Measurements from ENCODE around the gene PROB1. TPM values are rescaled to one million over a fixed set of nuclear protein-coding genes. Genes with fewer than 3 reads are reported as not detected.

The PROB1 gene
- total RNA-seq, 4 donors from 2014 or later: 0.18 to 0.94 (median 0.84) TPM

GRCh38 chr5:139341689-139342422, 53.0 kb downstream of the PROB1 start, which contains the start of gene PAIP2:
Gene PAIP2, plus strand, starts transcription at chr5:139341854. Its CDS starts 21,931 bp downstream, at chr5:139363785.
- H3K4me1 ChIP-seq: peaks cover 0 to 27% (median 10%) of the 10 kb centered on the region in 4 donors
- H3K36me3 ChIP-seq: no peaks in the 10 kb centered on the region
- H3K27me3 ChIP-seq: no peaks in the 10 kb centered on the region
- H3K9me3 ChIP-seq: no peaks in the 10 kb centered on the region
- H3K4me3 ChIP-seq: peak within 1 kb of the TSS; percentile 66 to 89 (median 82)
- TF ChIP-seq POLR2A (IDR thresholded peaks at IDR 0.05) (peak; percentile 86 to 93), CTCF (IDR thresholded peaks at IDR 0.05) (peak; percentile 42 to 92 (median 83))
- H3K27ac ChIP-seq: peak within 1 kb of the TSS; percentile 94 to 99 (median 97)
- DNase-seq: peak; percentile 97 to 99 (median 97)

GRCh38 chr5:139341187-139341688, 53.7 kb downstream of the PROB1 start:
- peaks cover 0 to 27% (median 10%) of the 10 kb centered on the region in 4 donors for H3K4me1 ChIP-seq
- peak overlapping the region in 3 of 4 donors; percentile 94 to 98 (median 96) for H3K27ac ChIP-seq
- no peak for DNase-seq
- no peaks in the 10 kb centered on the region for H3K9me3 ChIP-seq
- no peaks in the 10 kb centered on the region for H3K36me3 ChIP-seq
- H3K27me3 ChIP-seq: no peaks in the 10 kb centered on the region
- TF ChIP-seq POLR2A (IDR thresholded peaks at IDR 0.05) (no peak), CTCF (IDR thresholded peaks at IDR 0.05) (no peak)
- peak overlapping the region; percentile 66 to 89 (median 82) for H3K4me3 ChIP-seq

Other genes with a start within 250 kb of the PROB1 start
- 10 to 100 TPM; 23.6 to 84.2 (median 39.2) TPM for gene SIL1, start 196.7 kb downstream of the PROB1 start, total RNA-seq
- gene MATR3, start 101.4 kb downstream of the PROB1 start, total RNA-seq: 100 to 1,000 TPM; 110 to 217 (median 120) TPM
- gene PAIP2, start 53.2 kb downstream of the PROB1 start, total RNA-seq: 10 to 100 TPM; 24.3 to 77.6 (median 35.6) TPM
- gene SLC23A1, start 11.8 kb downstream of the PROB1 start, total RNA-seq: 100 to 1,000 TPM in 3 of 4 donors, 1 to 10 TPM in 1; 1.7 to 198 (median 143) TPM
- gene MZB1, start 5.2 kb downstream of the PROB1 start, total RNA-seq: 10 to 100 TPM in 1 of 4 donors, 1 to 10 TPM in 3; 1.4 to 18.2 (median 4.4) TPM
- gene SPATA24, start 9.0 kb upstream of the PROB1 start, total RNA-seq: 10 to 100 TPM in 1 of 4 donors, 1 to 10 TPM in 1, not detected in 2; 3.1 to 11.6 TPM
- 10 to 100 TPM in 1 of 4 donors, 1 to 10 TPM in 2, under 1 TPM in 1; 0.35 to 23.9 (median 3.4) TPM for gene DNAJC18, start 44.4 kb upstream of the PROB1 start, total RNA-seq
- 10 to 100 TPM in 1 of 4 donors, 1 to 10 TPM in 3; 3.2 to 24.8 (median 7.9) TPM for gene ECSCR, start 67.6 kb upstream of the PROB1 start, total RNA-seq
- 1 to 10 TPM in 2 of 4 donors, under 1 TPM in 2; 0.40 to 1.7 (median 0.99) TPM for gene SMIM33, start 75.9 kb upstream of the PROB1 start, total RNA-seq
- 10 to 100 TPM in 3 of 4 donors, 1 to 10 TPM in 1; 9.5 to 48.7 (median 18.0) TPM for gene STING1, start 87.7 kb upstream of the PROB1 start, total RNA-seq
- 10 to 100 TPM; 60.2 to 87.9 (median 70.2) TPM for gene UBE2D2, start 166.2 kb upstream of the PROB1 start, total RNA-seq

All from Peyer's patch (tissue), 4 donors.